NAMALWA (cell line): ENCODE results near the gene TLCD2.

Experiments
- DNase-seq: peaks from one replicate; pipeline ENCODE4 v3.0.0-alpha.2; 2015; ENCODE audit warnings: low spot score

Gene TLCD2

DNA sequence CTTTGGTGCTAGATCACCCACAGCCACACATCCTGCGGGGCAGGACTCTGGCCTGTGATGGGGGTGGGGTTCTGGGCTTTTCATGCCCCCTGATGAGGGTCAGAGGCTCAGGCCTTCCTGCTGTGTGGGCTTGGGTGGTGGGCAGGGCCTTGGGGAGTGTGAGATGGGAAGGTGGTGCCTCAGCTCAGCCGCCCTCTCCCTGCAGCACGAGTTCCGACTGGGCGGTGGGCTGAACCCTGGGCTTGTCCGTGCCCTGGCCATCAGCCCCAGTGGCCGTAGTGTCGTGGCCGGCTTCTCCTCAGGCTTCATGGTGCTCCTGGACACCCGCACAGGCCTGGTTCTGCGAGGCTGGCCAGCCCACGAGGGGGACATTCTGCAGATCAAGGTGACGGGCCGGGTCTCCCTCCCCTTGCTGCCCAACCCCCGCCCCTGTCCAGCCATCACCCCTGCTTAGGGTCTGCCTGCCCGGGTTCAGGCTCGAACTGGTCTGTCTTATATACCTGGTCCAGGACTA is 25.7 kb upstream of the TLCD2 start:
- no peak for DNase-seq

DNA sequence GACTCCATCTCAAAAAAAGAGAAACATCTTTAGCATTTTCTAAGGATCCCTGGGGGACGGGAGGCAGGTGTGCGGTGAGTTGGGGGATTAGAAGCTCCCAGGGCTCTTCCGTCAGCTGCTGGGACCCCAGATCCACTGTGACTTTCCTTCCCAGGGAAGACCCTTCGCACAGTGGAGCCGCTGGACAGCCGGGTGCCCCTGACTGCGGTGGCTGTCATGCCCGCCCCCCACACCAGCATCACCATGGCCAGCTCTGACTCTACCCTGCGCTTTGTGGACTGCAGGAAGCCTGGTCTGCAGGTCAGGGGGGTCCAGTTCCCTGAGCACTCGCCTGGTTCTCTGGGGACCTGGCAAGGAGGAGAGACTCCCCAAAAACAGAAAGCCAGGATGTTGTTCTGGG is 25.2 kb upstream of the TLCD2 start:
- DNase-seq, result no peak

DNA sequence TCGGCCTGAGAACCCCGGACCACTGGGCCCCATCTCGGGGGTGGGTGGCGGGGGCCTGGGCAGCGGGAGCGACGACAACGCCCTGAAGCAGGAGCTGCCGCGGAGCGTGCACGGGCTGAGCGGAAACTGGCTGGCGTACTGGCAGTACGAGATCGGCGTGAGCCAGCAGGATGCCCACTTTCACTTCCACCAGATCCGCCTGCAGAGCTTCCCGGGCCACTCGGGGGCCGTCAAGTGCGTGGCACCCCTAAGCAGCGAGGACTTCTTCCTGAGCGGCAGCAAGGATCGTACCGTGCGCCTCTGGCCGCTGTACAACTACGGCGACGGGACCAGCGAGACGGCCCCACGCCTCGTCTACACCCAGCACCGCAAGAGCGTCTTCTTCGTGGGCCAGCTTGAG is 23.6 kb upstream of the TLCD2 start:
- no peak for DNase-seq

DNA sequence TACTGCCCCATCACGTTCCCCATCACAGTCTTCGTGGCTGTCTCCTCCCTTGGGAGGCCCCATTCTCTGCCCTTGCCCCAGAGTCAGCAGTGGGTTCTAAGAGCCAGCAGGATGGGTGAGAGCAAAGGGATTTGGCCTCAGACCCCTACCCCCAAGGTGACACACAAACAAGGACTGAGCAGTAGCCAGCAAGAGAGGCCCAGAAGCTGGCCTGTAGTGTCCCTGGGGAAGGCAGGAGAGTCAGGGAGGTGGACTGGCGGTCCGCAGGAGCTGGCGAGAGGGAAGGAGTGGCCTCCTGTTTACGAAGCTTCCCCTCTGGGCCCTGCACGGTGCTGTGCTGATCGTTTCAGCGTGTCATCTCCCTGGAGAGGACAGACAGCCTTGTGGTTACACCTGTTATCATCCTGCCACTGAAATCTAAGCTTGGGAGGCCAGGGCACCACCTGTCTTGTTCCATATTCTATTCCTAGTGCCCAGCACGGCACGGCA is 22.7 kb upstream of the TLCD2 start:
- DNase-seq, result no peak

DNA sequence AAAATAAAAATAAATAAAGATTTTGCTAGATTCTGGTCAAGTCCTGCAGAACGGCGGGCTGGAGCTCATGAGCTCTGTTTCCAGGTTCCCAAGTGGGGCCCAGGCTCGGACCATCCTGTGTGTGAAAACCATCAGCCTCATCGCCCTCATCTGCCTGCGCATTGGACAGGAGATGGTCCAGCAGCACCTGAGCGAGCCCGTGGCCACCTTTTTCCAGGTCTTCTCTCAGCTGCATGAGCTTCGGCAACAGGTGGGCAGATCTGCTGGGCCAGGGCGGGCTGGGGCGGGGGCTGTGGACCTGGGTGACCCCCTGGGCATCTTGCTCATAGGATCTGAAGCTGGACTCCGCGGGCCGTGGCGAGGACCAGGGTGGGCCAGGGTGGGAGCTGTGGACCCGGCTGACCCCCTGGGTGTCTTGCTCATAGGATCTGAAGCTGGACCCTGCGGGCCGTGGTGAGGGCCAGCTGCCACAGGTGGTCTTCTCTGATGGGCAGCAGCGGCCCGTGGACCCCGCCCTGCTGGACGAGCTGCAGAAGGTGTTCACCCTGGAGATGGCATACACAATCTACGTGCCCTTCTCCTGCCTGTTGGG is 22.2 kb upstream of the TLCD2 start:
- DNase-seq, result no peak

DNA sequence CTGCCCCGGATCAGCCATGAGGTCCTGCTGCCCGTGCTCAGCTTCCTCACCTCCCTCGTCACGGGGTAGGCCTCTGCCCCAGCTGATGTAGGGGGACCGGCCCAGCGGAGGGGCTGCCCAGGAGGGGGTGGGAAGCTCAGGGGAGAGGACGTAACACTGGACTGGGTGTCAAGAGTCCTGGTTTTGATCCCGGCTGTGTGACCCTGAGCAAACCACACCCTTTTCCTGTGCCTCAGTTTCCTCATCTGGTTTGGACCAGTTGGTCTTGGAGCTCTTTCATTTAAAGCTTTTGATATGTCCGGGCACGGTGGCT is 21.0 kb upstream of the TLCD2 start:
- no peak for DNase-seq

DNA sequence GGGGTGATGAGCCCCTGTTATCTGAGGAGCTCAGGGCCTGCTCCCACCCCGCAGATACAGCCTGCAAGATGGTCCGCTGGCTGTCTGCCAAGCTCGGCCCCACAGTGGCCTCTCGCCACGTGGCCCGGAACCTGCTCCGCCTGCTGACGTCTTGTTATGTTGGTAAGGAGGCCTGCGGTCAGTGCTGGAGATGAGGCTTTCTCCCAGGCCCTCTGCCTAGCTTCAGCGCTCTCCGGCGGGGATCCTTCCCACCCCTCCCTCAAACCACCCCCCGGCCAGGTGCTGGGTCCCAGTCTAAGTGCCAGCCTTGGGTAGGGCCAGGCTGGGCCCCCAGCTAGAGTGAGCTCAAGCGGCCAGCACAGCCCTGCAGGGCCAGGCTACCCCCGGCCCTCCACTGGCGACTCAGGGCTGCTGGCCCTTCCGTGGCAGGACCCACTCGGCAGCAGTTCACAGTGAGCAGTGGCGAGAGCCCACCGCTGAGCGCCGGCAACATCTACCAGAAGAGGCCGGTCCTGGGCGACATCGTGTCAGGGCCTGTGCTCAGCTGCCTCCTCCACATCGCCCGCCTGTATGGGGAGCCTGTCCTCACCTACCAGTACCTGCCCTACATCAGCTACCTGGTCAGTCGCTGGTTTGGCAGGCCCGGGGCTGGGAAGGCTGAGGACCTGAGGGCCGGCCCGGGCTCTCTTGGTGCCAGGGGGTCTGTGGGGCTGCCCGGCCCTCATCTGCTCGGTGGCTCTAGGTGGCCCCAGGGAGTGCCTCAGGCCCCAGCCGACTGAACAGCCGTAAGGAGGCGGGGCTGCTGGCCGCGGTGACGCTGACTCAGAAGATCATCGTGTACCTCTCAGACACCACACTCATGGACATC is 20.4 kb upstream of the TLCD2 start:
- no peak for DNase-seq

DNA sequence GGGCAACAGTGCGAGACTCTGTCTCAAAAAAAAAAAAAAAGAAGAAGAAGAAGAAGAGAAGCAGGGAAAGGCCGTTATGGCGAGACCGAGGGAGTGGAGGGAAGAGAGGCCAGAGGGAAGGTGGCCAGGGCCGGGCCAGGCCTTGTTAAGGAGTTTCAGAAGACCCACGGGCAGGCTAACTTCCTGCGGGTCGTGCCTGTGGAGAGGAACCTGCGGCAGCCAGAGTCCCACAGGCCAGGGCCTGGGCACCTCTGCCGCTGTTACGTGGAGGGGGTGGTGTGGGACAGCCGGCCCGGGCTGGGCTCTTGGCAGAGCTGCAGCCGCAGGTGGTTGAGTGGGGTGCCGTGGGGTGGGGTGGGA is 19.8 kb upstream of the TLCD2 start:
- no peak for DNase-seq

DNA sequence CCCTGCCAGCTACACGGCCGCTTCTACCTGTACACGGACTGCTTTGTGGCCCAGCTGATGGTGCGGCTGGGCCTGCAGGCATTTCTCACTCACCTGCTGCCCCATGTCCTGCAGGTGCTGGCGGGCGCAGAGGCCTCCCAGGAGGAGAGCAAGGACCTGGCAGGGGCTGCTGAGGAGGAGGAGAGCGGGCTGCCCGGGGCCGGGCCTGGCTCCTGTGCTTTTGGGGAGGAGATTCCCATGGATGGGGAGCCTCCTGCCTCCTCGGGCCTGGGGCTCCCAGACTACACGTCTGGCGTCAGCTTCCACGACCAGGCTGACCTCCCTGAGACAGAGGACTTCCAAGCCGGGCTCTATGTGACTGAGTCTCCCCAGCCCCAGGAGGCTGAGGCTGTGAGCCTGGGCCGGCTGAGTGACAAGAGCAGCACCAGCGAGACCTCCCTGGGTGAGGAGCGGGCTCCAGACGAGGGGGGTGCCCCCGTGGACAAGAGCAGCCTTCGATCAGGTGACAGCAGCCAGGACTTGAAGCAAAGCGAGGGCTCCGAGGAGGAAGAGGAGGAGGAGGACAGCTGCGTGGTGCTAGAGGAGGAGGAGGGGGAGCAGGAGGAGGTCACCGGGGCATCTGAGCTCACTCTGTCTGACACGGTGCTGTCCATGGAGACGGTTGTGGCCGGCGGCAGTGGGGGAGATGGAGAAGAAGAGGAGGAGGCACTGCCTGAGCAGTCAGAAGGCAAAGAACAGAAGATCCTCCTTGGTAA is 17.9 kb upstream of the TLCD2 start:
- no peak for DNase-seq

DNA sequence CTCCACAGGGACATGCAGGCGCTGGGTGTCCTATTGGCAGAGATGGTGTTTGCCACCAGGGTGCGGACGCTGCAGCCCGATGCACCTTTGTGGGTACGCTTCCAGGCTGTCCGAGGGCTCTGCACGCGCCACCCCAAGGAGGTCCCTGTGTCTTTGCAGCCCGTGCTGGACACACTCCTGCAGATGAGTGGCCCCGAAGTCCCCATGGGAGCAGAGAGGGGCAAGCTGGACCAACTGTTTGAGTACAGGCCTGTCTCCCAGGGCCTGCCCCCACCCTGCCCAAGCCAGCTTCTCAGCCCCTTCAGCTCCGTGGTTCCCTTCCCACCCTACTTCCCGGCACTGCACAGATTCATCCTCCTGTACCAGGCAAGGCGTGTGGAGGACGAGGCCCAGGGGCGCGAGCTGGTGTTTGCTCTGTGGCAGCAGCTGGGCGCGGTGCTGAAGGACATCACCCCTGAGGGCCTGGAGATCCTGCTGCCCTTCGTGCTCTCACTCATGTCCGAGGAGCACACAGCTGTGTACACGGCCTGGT is 17.1 kb upstream of the TLCD2 start:
- DNase-seq, result no peak

DNA sequence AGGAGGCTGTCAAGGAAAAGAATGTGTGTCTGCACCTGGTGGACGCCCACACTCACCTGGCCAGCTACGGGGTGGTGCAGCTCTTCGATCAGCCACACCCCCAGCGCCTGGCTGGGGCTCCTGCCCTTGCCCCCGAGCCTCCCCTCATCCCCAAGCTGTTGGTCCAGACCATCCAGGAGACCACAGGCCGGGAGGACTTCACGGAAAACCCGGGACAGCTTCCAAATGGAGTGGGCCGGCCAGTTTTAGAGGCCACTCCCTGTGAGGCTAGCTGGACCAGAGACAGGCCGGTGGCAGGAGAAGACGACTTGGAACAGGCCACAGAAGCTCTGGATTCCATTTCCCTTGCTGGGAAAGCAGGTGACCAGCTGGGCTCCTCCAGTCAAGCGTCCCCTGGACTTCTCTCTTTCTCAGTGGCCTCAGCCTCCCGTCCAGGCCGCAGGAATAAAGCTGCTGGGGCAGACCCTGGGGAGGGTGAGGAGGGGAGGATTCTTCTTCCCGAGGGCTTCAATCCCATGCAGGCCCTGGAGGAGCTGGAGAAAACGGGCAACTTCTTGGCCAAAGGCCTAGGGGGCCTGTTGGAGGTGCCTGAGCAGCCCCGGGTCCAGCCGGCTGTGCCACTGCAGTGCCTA is 16.6 kb upstream of the TLCD2 start:
- DNase-seq, result no peak

DNA sequence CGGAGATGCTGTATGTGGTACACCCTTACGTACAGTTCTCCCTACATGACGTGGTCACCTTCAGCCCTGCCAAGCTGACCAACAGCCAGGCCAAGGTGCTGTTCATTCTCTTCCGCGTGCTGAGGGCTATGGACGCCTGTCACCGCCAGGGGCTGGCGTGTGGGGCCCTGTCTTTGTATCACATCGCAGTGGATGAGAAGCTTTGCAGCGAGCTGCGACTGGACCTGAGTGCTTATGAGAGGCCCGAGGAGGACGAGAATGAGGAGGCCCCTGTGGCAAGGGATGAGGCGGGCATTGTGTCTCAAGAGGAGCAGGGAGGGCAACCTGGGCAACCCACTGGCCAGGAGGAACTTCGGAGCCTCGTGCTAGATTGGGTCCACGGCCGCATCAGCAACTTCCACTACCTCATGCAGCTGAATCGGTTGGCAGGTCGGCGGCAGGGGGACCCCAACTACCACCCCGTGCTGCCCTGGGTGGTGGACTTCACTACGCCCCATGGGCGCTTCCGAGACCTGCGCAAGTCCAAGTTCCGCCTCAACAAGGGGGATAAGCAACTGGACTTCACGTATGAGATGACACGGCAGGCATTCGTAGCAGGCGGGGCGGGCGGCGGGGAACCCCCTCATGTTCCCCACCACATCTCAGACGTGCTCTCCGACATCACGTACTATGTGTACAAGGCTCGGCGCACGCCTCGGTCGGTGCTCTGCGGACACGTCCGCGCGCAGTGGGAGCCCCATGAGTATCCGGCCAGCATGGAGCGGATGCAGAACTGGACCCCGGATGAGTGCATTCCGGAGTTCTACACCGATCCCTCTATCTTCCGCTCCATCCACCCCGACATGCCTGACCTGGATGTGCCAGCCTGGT is 15.7 kb upstream of the TLCD2 start:
- DNase-seq, result no peak

DNA sequence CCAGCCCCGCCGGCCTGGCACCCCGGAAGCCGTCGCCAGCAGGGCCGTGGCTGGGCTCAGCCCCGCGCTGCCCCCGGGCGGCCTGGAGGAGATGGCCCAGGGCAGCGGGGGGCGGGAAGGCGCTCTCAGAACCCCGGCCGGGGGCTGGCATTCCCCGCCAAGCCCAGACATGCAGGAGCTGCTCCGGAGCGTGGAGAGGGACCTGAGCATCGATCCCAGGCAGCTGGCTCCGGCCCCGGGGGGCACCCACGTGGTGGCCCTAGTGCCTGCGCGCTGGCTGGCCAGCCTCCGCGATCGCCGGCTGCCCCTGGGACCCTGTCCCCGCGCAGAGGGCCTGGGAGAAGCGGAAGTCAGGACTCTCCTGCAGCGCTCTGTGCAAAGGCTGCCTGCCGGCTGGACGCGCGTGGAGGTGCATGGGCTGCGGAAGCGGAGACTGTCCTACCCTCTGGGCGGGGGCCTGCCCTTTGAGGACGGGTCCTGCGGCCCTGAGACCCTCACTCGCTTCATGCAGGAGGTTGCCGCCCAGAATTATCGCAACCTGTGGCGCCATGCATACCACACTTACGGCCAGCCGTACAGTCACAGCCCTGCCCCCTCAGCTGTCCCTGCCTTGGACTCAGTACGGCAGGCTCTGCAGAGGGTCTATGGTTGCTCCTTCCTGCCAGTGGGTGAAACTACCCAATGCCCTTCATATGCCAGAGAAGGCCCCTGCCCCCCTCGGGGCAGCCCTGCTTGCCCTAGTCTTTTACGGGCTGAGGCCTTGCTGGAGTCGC is 14.9 kb upstream of the TLCD2 start:
- peak; percentile 9 for DNase-seq

DNA sequence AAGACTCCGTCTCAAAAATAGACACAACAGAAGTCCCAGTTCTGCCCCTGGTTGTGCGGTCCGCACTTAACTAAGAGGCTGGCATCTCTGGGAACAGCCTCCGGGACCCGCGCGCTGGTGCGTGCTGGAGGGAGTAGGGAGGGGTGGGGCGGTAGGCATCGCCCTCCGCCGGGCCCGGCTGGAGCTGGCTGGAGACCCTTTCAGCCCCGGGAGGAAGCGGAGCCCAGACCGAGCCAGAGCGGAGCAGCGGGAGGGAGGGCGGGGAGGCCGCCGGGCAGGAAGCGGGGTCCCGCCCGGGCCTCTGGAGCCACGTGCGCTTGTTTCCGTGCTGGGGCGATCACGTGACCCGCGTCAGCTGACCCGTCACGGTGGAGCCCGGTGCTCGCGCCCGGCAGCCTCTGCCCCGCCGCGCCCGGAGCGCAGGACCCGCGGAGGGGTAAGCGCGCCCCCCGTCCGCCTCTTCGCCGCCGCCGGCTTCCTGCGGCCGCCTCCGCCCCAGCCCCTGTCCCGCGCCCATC is 14.2 kb upstream of the TLCD2 start, which contains the start of gene WDR81:
WDR81 (plus strand) TSS at position 354 of the 518 bp plus-strand sequence. CDS start 256 bp downstream, outside the sequence.
- peak; percentile 74 for DNase-seq

DNA sequence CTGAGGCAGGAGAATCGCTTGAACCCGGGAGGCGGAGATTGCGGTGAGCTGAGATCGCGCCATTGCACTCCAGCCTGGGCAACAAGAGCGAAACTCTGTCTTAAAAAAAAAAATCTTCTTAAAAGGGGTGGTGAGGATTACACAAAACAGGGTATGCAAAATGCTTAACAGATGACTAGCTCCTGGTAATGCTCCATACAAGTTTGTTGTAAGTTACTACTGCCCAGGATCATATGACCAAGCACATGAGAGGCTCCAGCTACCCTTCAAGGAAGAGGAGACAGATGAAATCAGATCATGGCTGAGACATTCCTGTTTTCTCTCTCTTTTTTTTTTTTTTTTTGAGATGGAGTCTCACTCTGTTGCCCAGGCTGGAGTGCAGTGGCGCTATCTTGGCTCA is 11.8 kb upstream of the TLCD2 start:
- DNase-seq, result peak; percentile 21

DNA sequence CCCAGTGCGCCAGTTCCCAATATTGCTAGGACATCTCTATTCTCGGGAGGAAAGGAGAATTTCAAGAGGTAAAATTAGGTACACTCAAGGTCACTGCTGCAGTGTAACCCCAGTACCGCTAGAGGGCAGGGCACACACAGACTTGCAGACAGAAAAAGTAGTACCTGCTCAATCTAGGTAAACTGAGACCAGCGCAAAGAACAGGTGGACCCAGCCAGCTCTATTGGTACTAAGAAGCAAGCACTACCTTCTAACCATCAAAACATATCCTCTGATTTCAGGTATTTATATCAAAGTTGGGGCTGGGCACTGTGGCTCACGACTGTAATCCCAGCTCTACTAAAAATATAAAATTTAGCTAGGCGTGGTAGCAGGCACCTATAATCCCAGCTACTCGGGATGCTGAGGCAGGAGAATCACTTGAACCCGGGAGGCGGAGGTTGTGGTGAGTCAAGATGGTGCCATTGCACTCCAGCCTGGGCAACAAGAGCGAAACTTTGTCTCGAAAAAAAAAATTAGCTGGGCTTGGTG is 10.7 kb upstream of the TLCD2 start:
- DNase-seq, result peak; percentile 64

DNA sequence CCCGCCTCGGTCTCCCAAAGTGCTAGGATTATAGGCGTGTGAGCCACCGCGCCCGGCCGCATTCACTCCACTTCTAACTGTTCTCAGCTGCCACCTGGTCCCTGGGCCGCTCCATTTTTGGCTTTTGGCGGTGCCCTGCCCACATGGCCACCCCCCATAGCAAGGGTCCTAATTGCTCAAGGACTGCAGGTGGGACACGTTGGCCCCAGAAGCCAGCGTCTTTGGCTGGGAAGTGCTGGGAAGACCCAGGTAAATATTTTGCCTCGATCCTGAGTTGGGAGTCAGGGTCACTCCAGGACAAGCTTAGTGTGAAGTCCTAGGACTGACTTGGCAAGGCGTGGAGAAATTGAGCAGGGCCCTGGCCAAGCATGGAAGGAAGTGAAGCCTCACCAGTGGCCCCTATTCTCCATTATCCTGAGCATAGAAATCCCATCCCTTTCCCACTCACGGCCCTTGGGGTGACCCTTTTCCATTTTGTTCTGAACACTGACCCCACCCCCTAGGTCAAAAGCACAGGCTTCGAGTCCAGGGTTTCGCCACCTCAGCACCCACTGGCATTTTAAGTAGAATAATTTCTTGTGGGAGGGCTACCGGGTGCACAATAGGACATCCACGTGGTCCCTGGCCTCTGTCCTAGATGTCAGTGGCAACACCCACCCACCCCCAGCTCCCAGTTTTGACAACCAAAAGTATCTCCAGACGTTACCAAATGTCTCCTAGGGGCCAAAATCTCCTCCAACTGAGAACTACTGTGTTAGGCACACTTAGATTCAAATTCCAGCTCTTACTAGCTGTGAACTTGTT is 8.4 kb upstream of the TLCD2 start:
- no peak for DNase-seq

DNA sequence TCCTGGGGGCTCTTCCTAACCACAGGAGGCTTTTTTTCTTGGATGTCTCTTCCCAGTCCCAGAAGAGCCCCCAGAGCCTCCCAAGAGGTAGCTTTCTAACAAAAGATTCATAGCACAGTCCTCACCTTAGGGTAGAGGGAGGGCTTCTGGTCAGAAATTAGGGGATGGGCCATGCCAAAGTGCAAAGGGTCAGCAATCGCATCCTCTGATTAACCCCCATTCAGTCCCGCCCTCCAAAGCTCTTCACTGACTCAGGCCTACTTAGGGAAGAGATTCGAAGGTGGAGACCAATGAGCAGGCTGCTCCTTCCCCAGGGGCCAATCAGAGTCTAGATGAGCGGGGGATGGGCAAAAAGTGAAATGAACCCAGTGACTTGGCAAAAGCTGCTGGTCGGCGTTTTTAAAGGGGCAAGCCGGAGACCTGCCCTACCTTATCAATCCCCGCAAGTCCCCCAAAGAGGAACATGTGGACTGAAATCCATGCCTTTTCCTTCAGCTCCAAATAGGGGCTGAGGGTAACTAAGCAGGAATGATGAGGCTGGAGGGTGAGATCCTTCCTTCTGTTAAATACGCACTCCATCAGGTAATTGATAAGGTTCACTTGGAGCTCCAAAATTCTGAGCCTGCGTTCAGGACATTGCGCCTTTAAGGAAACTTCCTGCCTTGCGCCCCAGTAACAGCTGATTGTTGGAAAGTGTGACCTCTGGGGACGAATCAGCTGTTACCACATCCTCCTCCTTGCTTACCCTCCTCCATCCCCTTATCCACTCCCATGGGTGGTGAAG is 6.9 kb upstream of the TLCD2 start:
- peak; percentile 95 for DNase-seq
